IMR-90 (cell line): Measurements from ENCODE around the gene IGDCC3.

Experiments
- CEBPB ChIP-seq: IDR thresholded peaks from 2 replicates; pipeline ENCODE4 v1.6.1; 2012; ENCODE audit warnings: low read depth, low read length, improper control_type of control experiment
- CTCF ChIP-seq: conservative IDR thresholded peaks from 2 replicates; pipeline ENCODE4 v1.5.1; 2012; ENCODE audit warnings: mild to moderate bottlenecking, low read depth, low read length, improper control_type of control experiment
- POLR2A ChIP-seq: IDR thresholded peaks from 2 replicates; pipeline ENCODE4 v1.6.1; 2012; ENCODE audit warnings: mild to moderate bottlenecking, low read depth, low read length
- RCOR1 ChIP-seq: IDR thresholded peaks from 2 replicates; pipeline ENCODE4 v1.6.1; 2012; ENCODE audit warnings: mild to moderate bottlenecking, low read length, improper control_type of control experiment; ENCODE audit not compliant: insufficient replicate concordance

DNA sequence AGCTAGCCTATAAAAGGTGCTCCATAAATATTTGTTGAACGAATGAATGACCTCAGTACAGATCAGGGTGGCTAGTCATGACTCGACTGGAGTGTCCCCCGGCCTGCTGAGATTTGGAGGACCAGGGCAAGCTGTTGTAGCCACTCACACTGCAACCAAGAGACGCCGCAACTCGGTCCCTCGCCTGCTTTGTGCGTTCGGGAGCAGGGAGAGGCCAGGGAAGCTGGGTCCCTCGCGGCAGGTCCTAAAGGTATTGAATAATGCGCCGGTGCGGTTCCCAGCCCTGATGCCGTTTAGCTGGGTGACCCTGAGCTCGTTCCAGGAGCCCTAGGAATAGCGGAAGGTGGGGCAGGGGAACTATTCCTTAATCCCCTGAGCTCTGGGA lies 43.2 kb upstream of the IGDCC3 start:
- TF ChIP-seq POLR2A (no peak), RCOR1 (no peak), CEBPB (no peak), CTCF (no peak)
